Measurements from ENCODE around the gene EVA1B. TPM values are rescaled to one million over a fixed set of nuclear protein-coding genes. Genes with fewer than 3 reads are reported as not detected.

Gene EVA1B
- polyA plus RNA-seq, 1 donor from 2014 or later, result not detected

- peak overlapping the region in 2 of 3 donors; percentile 39 to 89 for H3K27ac Mint-ChIP-seq
- no peaks in the 10 kb centered on the region for H3K27me3 Mint-ChIP-seq
Observed at GRCh38 chr1:36307601-36308330, 15.7 kb downstream of the EVA1B start.

GRCh38 chr1:36306902-36307456 lies 16.5 kb downstream of the EVA1B start:
- Mint-ChIP-seq H3K4me3 (peak overlapping the region; percentile 77 to 98 (median 92)), H3K27me3 (no peaks in the 10 kb centered on the region), H3K9me3 (no peaks in the 10 kb centered on the region), H3K4me1 (peaks cover 15 to 20% (median 16%) of the 10 kb centered on the region in 3 donors), H3K27ac (peak overlapping the region in 2 of 3 donors; percentile 30 to 89), H3K36me3 (peaks cover 2% of the 10 kb centered on the region)

More at GRCh38 chr1:36307601-36308330, 15.7 kb downstream of the EVA1B start:
- H3K4me3 Mint-ChIP-seq, result peak overlapping the region in 3 of 4 donors; percentile 77 to 98 (median 90)
- peaks cover 15 to 20% (median 16%) of the 10 kb centered on the region in 3 donors for H3K4me1 Mint-ChIP-seq
- H3K9me3 Mint-ChIP-seq, result no peaks in the 10 kb centered on the region
- peaks cover 2% of the 10 kb centered on the region for H3K36me3 Mint-ChIP-seq

- Mint-ChIP-seq H3K9me3 (no peaks in the 10 kb centered on the region), H3K4me3 (peak within 1 kb of the TSS; percentile 79 to 98 (median 92)), H3K27ac (peak within 1 kb of the TSS; percentile 31 to 89 (median 75)), H3K36me3 (peaks cover 2% of the 10 kb centered on the region), H3K27me3 (no peaks in the 10 kb centered on the region), H3K4me1 (peaks cover 15 to 20% (median 16%) of the 10 kb centered on the region in 3 donors)
Observed at GRCh38 chr1:36306210-36306901, 17.1 kb downstream of the EVA1B start, which contains the start of gene SH3D21. TSS of gene SH3D21 (plus strand) at chr1:36306368. CDS start at chr1:36306421, 53 bp downstream.

GRCh38 chr1:36305915-36306209 lies 17.6 kb downstream of the EVA1B start:
- Mint-ChIP-seq H3K4me1 (peaks cover 15 to 20% (median 16%) of the 10 kb centered on the region in 3 donors), H3K9me3 (no peaks in the 10 kb centered on the region), H3K36me3 (peaks cover 2% of the 10 kb centered on the region), H3K27ac (peak overlapping the region in 2 of 3 donors; percentile 21 to 31), H3K27me3 (no peaks in the 10 kb centered on the region), H3K4me3 (peak overlapping the region; percentile 79 to 90 (median 82))

GRCh38 chr1:36304970-36305914 lies 18.2 kb downstream of the EVA1B start:
- peaks cover 15 to 20% (median 16%) of the 10 kb centered on the region in 3 donors for H3K4me1 Mint-ChIP-seq
- no peaks in the 10 kb centered on the region for H3K9me3 Mint-ChIP-seq

GRCh38 chr1:36304521-36304920 lies 18.9 kb downstream of the EVA1B start:
- H3K27me3 Mint-ChIP-seq, result no peaks in the 10 kb centered on the region
- peaks cover 15 to 20% (median 16%) of the 10 kb centered on the region in 3 donors for H3K4me1 Mint-ChIP-seq
- peaks cover 4% of the 10 kb centered on the region for H3K36me3 Mint-ChIP-seq
- H3K4me3 Mint-ChIP-seq, result peak overlapping the region in 3 of 4 donors; percentile 30 to 79 (median 37)
- peak overlapping the region; percentile 59 to 75 (median 73) for H3K27ac Mint-ChIP-seq
- H3K9me3 Mint-ChIP-seq, result no peaks in the 10 kb centered on the region

More at GRCh38 chr1:36304970-36305914, 18.2 kb downstream of the EVA1B start:
- no peaks in the 10 kb centered on the region for H3K27me3 Mint-ChIP-seq
- peak overlapping the region; percentile 73 to 87 (median 75) for H3K27ac Mint-ChIP-seq
- H3K36me3 Mint-ChIP-seq, result peaks cover 2% of the 10 kb centered on the region
- H3K4me3 Mint-ChIP-seq, result peak overlapping the region; percentile 34 to 84 (median 80)

- Mint-ChIP-seq H3K4me3 (peak overlapping the region in 1 of 4 donors; percentile 55), H3K4me1 (peaks cover 15 to 20% (median 16%) of the 10 kb centered on the region in 3 donors), H3K27me3 (no peaks in the 10 kb centered on the region), H3K9me3 (no peaks in the 10 kb centered on the region), H3K36me3 (peaks cover 4% of the 10 kb centered on the region), H3K27ac (peak overlapping the region in 2 of 3 donors; percentile 43 to 78)
Observed at GRCh38 chr1:36303650-36304360, 19.6 kb downstream of the EVA1B start.

- Mint-ChIP-seq H3K36me3 (peaks cover 4% of the 10 kb centered on the region), H3K27ac (no peak overlapping the region), H3K9me3 (no peaks in the 10 kb centered on the region), H3K27me3 (no peaks in the 10 kb centered on the region), H3K4me3 (peak overlapping the region in 1 of 4 donors; percentile 55), H3K4me1 (peaks cover 15 to 20% (median 16%) of the 10 kb centered on the region in 3 donors)
Observed at GRCh38 chr1:36303244-36303643, 20.2 kb downstream of the EVA1B start.

GRCh38 chr1:36301220-36301619 lies 22.2 kb downstream of the EVA1B start:
- H3K4me1 Mint-ChIP-seq, result peaks cover 11 to 13% (median 12%) of the 10 kb centered on the region in 3 donors
- H3K27ac Mint-ChIP-seq, result no peak overlapping the region
- no peaks in the 10 kb centered on the region for H3K27me3 Mint-ChIP-seq
- peak overlapping the region in 1 of 4 donors; percentile 43 for H3K4me3 Mint-ChIP-seq
- peaks cover 4% of the 10 kb centered on the region for H3K36me3 Mint-ChIP-seq
- H3K9me3 Mint-ChIP-seq, result no peaks in the 10 kb centered on the region

- H3K27ac Mint-ChIP-seq, result peak overlapping the region in 1 of 3 donors; percentile 82
- H3K27me3 Mint-ChIP-seq, result no peaks in the 10 kb centered on the region
- H3K4me3 Mint-ChIP-seq, result no peak overlapping the region
- H3K9me3 Mint-ChIP-seq, result no peaks in the 10 kb centered on the region
- peaks cover 4% of the 10 kb centered on the region for H3K36me3 Mint-ChIP-seq
- peaks cover 9 to 12% (median 11%) of the 10 kb centered on the region in 3 donors for H3K4me1 Mint-ChIP-seq
Observed at GRCh38 chr1:36300526-36300925, 22.9 kb downstream of the EVA1B start.

- H3K4me1 Mint-ChIP-seq, result peaks cover 0 to 3% (median 0%) of the 10 kb centered on the region in 3 donors
- no peak overlapping the region for H3K27ac Mint-ChIP-seq
- no peak overlapping the region for H3K4me3 Mint-ChIP-seq
- H3K36me3 Mint-ChIP-seq, result peaks cover 3% of the 10 kb centered on the region
- H3K27me3 Mint-ChIP-seq, result no peaks in the 10 kb centered on the region
- H3K9me3 Mint-ChIP-seq, result no peaks in the 10 kb centered on the region
Observed at GRCh38 chr1:36298640-36299039, 24.8 kb downstream of the EVA1B start.

GRCh38 chr1:36297062-36297461 lies 26.4 kb downstream of the EVA1B start:
- no peaks in the 10 kb centered on the region for H3K27me3 Mint-ChIP-seq
- peaks cover 1% of the 10 kb centered on the region for H3K36me3 Mint-ChIP-seq
- H3K4me3 Mint-ChIP-seq, result no peak overlapping the region
- no peaks in the 10 kb centered on the region for H3K4me1 Mint-ChIP-seq
- no peak overlapping the region for H3K27ac Mint-ChIP-seq
- no peaks in the 10 kb centered on the region for H3K9me3 Mint-ChIP-seq

GRCh38 chr1:36295390-36295789 lies 28.1 kb downstream of the EVA1B start:
- Mint-ChIP-seq H3K27me3 (no peaks in the 10 kb centered on the region), H3K9me3 (no peaks in the 10 kb centered on the region), H3K36me3 (peaks cover 1% of the 10 kb centered on the region), H3K4me1 (no peaks in the 10 kb centered on the region), H3K4me3 (no peak overlapping the region), H3K27ac (no peak overlapping the region)
